HPDE6-E6E7 (cell line): ENCODE measurements around the gene RAB3A.
"Not testable (repeated sequence)": the region's sequence is repeated elsewhere in the genome, so short reads cannot be mapped to it uniquely, and the experiment has no call there.

Experiments
- DNase-seq: peaks from one replicate; pipeline ENCODE4 v3.0.0; 2011; ENCODE audit warnings: missing footprints; ENCODE audit errors: extremely low spot score

RAB3A gene

DNA sequence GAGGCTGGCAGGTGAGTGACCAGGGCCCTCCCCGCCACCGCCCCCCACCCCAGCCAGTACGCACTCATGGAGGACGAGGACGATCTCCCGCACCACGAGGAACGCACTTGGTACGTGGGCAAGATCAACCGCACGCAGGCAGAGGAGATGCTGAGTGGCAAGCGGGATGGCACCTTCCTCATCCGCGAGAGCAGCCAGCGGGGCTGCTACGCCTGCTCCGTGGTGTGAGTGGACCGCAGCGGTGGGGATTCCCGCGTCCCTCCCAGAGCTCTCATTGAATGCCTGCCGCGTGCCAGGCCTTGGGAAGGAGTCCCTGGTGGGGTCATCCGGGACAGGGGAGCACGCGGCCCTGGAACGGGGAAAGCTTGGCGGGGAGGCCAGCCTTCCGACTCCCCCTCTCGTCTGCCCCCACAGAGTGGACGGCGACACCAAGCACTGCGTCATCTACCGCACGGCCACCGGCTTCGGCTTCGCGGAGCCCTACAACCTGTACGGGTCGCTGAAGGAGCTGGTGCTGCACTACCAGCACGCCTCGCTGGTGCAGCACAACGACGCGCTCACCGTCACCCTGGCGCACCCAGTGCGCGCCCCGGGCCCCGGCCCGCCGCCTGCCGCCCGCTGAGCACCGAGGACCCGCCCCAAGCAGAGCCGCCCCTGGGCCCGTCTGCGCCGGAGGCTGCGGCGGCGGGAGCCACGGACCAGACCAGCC lies 35.0 kb downstream of the RAB3A start:
- no peak for DNase-seq

DNA sequence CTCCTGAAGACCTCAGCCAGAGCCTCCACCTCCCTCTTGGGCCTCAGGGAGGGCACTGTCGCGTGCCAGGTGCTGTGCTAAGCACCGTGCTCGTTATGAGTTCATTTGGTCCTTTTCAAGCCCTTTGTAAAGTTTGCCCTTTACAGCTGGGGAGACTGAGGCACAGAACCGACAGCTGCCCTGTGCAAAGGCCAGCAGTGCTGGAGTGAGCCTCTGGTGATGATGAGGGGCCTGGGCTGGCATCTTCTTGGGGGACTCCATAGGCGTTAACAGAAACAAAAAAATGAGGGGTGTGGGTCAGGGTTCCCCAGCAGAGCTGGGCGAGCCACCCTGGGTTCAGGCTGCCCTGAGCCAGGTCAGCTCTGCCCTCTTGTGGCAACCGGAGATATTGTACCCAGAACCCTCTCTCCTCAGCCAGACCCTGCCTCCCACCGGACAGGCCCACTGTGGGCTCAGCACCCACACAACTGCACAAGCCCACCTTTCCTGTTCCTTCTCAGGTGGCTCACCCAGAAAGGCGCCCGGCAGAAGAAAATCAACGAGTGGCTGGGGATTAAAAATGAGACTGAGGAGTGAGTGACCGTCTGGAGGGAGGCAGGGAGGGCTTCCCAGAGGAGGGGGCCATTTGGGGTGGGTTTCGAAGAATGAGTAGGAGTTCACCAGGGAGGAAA lies 35.7 kb downstream of the RAB3A start:
- DNase-seq = peak; percentile 60

DNA sequence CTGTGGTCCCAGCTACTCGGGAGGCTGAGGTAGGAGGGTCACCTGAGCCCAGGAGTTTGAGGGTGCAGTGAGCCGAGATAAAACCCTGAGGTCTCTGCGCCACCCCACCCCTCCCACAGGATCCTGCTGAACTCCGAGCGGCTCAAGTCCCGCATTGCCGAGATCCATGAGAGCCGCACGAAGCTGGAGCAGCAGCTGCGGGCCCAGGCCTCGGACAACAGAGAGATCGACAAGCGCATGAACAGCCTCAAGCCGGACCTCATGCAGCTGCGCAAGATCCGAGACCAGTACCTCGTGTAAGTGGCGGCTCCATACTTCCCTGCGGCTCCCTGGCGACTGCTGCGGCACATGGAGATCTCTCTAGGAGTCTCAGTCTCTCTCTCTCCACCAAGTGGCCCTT lies 36.8 kb downstream of the RAB3A start:
- no peak for DNase-seq

DNA sequence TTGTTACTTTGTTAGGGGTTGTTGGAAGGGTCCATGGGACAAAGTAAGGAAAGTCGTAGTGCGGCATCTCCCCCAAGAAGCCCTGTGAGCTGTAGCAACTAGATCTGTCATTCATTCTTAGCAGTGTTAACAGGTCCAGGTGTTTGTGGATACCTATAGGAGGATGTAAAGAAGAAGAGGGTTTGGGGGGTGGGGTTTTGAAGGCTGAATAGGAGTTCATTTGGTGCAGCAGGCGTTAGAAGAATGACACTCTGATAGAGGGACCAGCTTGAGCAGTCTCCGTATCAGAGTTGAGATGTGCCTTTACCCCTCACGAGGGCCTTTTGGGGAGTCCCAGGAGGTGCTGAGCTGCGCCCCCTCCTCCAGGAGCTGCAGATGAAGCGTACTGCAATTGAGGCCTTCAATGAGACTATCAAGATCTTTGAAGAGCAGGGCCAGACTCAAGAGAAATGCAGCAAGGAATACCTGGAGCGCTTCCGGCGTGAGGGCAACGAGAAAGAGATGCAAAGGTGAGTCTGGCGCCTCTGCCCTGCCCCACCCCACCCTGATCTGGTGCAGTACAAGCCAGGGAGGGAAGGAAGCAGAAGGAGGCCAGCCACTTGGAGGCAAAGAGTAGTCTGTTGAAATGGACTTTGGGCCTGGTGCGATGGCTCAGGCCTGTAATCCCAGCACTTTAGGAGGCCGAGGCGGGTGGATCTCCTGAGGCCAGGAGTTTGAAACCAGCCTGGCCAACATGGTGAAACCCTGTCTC lies 37.9 kb downstream of the RAB3A start:
- DNase-seq = no peak

DNA sequence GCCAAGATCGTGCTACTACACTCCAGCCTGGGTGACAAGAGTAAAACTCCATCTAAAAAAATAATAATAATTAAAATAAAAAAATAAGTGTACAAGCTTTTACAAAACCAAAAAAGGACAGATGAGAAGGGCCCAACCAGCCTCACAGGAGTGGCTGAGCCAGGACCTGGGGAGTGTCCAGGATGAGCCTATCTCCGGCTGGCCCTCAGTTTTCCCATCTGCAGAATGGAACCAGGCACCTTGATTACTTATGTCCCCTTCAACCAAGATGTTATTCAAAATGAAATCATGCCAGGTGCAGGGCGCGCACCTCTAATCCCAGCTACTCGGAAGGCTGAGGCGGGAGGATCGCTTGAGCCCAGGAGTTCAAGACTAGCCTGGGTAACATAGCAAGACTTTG lies 39.8 kb downstream of the RAB3A start:
- no peak for DNase-seq

DNA sequence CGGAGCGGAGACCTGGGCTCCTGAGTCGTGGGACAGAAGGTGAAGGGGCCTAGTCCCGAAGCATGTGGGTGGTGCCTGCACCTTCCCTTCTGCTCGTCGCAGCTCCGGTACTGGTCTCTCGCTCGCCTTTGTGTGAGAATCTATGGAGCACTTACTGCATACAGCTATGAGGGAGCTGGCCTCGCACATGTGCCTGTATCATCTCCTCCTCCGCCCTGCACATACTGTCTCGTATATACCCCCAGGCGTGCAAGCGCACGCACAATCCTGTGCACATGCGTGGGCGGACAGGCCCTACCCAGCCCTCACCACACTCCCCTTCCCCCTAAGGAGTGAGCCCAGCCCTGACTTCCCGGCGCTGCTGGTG lies 42.2 kb downstream of the RAB3A start:
- no peak for DNase-seq

DNA sequence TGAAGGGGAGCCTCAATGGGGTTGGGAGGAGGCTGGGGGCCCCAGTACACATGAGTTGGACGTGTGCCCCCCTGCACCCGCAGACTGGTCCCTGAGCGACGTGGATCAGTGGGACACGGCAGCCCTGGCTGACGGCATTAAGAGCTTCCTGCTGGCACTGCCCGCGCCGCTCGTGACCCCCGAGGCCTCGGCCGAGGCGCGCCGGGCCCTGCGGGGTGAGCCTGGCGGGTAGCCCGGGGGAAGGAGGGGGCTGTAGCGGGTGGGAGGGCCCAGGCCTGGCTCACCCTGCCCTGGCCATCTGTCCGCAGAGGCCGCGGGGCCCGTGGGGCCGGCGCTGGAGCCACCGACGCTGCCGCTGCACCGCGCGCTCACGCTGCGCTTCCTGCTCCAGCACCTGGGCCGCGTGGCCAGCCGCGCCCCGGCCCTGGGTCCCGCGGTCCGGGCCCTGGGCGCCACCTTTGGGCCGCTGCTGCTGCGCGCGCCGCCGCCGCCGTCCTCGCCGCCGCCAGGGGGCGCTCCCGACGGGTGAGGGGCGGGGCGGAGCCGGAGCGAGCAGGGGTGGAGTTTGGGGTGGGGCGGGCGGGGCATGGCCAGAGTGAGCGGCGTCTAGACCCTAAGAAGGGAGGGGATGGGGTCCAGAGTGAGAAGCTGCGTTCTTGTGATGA lies 42.7 kb downstream of the RAB3A start:
- peak; percentile 63 for DNase-seq

DNA sequence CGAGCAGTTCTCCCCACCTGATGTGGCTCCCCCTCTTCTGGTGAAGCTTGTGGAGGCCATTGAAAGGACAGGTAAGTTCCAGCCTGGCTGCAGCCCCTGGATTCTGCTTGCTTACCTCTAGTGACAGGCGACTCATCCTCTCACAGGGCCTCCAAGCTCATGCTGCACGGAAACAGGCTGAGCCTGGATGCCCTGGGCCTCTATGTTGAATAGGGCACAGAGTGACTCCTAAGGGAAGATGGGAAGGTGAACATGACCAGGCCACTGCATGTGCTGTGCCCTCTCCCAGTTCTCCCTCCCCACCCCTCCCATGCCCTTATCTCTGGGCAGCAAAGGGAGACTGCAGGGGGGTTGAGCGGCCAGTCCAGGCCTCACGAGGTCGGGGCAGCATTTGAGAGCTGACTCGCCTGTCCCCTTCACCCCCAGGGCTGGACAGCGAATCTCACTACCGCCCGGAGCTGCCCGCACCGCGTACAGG lies 43.3 kb downstream of the RAB3A start:
- no peak for DNase-seq

DNA sequence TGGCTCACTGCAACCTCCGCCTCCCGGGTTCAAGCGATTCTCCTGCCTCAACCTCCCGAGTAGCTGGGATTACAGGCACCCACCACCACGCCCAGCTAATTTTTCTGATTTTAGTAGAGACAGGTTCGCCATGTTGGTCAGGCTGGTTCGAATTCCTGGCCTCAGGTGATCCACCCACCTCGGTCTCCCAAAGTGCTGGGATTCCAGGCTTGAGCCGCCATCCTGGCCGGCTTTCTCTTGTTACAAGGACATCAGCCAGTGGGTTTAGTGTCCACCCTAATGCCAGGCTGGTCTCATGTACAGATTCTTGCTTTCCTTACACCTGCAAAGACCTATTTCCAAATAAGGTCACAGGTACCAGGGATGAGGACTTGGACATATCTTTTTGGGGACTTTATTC lies 44.0 kb downstream of the RAB3A start:
- no peak for DNase-seq

DNA sequence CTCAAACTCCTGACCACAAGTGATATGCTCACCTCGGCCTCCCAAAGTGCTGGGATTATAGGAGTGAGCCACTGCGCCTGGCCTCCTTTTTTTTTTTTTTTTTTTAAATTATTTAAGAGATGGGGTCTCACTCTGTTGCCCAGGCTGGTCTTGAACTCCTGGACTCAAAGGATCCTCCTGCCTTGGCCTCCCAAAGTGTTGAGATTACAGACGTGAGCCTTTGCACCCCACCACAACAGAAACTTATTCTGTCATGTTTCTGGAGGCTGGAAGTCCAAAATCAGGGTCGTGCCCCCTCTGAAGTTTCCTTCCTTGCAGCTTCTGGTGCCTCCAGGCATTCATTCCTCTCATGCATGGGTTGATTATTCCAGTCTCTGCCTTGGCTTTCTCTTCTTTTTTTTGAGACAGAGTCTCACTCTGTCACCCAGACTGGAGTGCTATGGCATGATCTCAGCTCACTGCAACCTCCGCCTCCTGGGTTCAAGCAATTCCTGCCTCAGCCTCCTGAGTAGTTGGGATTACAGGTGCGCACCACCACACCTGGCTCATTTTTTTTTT lies 44.7 kb downstream of the RAB3A start:
- DNase-seq = not testable (repeated sequence)

DNA sequence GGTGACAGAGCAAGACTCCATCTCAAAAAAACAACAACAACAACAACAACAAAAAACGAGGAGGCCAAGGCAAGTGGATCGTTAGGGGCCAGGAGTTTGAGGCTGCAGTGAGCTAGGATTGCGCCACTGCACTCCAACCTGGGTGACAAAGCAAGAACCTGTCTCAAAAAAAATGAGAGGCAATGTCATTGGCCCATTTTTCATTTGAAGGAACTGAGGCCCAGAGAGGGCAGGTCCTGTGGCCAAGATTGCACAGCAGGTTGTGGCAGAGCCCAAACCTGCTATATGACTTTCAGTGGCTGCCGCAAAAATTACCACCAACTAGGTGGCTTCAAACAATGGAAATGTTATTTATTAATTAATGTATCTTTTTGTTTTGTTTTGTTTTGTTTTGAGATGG lies 45.4 kb downstream of the RAB3A start:
- DNase-seq = no peak

DNA sequence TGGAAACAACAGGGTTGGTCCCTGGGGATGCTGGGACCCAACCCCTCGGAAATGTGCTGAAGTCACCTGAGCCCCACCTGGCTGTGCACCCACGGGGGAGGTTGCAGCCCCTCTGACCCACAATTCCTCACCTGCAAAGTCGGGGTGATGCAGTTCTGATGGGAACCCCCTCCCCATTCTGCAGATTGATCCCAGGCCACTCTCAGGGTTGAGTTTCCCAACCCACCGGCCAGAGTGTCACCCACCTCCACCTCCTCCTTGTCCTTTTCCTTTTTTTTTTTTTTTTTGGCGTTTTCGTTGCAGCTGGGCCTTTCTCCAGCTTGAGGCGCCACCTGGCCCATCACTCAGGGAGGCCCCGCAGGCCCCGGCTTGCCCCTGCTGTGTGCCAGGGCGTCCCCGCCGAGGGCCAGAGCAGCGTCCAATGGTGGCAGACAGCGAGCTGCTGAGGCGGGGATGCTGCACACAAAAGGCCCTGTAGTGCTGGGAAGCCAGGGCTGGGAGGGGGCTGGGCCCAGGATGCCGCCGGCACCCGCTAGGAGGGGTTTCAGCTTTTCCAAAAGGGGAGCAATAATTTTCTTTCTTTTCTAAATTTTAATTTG lies 46.3 kb downstream of the RAB3A start:
- peak; percentile 92 for DNase-seq

DNA sequence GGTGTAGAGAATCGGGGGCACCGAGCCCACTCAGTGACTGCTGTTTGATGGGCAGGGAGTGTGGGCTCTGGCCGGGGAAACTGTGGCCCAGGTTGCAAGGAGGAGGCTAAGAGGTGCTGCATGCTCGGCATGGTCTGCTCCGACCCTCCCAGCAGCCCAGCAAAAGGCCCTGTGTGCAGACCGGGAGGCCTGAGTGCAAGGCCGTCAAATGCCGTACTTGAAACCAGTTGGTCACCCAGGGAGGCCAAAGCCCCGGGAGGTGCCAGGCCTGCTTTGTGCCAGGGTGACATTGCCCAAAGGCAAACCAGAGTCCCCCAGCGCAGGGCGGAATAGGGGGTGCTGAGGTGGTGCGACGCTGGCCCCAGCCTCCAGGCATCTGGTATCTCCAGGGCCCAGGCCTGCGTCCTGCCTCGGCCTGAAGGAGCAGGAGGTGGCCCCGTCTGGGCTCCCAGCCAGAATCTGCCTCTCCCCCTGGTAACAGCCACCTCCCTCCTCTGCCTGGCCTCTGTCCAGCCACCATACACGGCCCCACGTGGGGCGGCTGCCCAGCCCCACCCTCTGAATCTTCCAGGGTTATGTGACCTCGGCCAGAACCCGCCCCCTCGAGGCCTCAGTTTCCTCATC lies 46.9 kb downstream of the RAB3A start:
- DNase-seq = peak; percentile 87

DNA sequence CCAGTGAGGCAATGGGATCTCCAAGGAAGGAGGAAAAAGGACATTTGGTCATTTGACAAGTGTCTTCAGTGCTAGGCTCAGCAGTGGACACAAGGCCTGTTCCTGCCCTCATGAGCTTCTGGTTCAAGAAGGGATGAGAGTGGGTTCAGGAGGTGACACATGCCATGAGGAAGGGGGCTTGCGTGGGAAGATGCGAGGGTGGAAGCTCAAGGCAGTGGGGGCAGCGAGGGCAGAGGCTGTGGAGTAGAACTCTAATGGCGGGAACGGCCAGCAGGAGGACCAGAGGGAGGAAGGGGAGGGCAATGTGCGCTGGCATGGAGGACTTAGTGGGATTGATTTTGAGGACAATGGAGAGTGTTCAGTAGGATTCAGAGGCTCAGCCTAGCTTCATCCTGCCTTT lies 47.6 kb downstream of the RAB3A start:
- no peak for DNase-seq

DNA sequence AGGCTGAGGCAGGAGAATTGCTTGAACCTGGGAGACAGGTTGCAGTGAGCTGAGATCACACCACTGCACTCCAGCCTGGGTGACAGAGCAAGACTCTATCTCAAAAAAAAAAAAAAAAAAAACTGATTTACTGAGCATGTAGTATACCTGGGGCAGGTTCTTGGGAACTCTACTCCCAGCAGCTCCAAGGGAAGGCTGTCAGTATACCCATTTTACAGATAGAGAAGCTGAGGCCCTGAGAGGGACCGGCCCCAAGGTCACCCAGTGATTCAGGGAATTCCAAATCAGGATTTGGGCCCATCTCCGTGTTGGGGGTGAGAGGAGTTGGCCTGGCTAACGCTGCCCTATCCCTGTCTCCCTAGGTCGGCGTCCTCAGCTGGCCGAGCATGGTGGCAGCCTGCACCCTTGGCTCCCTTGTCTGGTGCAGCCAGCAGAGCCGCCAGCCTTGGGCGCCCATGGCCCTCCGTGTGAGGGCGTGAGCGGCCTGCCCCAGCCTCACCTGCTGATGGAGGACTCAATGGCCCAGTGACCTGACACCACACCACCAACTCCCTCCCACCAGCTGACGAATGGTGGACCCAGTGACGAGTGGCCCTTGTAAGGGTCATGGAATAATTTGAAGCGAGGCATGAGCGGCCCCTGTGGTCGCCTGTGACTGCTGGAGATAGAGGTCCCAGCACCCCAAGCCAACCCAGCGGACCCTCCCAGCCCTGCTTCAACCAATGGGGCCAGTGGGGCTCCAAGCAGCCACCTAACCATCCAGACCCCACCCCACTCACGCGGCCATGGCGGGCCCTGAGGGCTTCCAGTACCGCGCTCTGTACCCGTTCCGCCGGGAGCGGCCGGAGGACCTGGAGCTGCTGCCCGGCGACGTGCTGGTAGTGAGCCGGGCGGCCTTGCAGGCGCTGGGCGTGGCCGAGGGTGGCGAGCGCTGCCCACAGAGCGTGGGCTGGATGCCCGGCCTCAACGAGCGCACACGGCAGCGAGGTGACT lies 48.5 kb downstream of the RAB3A start:
- no peak for DNase-seq

DNA sequence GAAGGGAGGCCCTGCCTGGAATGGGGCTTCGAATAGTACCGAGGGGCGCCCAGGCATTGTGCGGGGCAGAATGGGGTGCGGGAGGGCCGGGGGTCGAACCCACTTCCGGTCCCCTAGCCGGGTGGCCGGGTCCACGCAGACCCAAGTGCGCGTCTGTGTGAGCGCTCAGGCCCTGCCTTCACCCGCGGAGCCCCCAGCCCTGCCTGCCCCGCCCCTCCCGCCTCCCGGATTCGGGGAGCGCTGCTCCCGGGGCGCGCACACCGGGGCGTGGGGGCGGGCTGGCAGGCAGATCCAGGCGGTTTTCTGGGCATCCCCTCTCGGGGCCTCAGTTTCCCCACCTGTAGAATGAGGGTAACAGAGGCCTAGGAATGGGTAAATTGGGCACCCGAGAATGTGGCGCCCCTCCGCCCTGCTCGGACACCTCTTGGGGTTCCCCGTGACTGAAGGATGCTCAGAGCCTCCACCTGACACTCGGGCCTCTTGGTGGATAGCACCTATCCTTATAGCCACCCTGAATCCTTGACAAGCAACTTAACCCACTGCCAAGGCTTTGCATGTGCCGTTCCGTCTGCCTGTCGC lies 50.2 kb downstream of the RAB3A start:
- DNase-seq = no peak

DNA sequence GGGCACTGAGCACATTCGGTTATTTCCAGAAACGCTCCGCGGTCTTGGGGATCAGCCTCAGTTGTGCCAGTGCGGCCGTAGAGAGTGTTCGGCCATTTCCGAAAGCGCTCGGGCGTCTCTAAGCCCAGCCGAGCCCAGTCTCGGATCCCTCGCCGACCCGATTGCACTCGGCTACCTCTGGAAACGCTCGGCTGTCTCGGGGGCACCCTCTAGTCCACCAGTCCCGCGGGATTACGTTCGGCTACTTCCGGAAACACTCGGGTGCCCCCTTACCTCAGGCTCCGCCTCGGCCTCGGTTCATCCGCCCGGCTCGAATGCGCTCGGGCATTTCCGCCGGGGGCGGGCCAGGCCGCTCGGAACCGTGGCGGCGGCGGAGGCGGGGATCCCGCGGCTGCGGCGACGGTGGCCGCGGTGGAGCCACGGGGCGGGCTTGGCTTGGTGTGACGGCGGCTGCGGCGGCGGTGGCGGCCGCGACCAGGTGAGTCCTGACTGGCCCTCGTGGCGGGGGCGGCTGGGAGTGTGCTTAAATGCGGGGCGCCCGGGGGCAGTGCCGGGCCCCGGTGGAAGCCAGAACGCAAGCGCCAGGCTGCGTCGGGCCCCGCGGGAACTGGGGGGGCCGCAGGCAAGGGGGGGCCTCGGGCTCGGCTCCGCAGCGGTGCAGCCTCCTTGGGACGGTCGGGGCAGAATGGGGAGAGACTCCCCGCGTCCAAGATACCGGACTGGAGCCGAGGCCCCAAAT lies 50.9 kb downstream of the RAB3A start, which contains the start of gene PIK3R2:
Gene PIK3R2 (plus strand): TSS at position 347 of the 739 bp plus-strand sequence. CDS start 2,717 bp downstream, outside the sequence.
- peak; percentile 98 for DNase-seq

DNA sequence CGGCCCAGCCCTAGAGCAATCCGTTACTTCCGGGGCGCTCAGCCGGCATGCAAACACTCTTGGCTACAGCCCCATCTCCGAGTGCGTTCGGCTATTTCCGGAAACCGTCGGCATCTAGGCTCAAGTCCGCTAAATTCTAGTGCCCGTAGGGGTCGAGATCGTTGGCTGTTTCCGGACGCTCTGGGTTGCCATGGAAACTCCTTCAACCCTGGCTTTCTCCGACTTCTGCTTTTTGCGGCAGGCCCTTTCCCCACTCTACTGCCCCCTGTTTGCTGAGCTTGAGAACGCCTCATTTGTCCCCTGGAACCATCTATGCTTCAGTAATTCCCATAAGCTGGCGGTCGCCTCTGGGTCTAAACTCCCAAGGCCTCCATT lies 51.4 kb downstream of the RAB3A start:
- peak; percentile 89 for DNase-seq
